ENCODE measurements around the gene ACAD9.
"Not testable (repeated sequence)": the region's sequence is repeated elsewhere in the genome, so short reads cannot be mapped to it uniquely, and the experiment has no call there.

GRCh38 chr3:128830762-128831161, 48.7 kb upstream of the ACAD9 start:
- TF ChIP-seq, protein P1, sequence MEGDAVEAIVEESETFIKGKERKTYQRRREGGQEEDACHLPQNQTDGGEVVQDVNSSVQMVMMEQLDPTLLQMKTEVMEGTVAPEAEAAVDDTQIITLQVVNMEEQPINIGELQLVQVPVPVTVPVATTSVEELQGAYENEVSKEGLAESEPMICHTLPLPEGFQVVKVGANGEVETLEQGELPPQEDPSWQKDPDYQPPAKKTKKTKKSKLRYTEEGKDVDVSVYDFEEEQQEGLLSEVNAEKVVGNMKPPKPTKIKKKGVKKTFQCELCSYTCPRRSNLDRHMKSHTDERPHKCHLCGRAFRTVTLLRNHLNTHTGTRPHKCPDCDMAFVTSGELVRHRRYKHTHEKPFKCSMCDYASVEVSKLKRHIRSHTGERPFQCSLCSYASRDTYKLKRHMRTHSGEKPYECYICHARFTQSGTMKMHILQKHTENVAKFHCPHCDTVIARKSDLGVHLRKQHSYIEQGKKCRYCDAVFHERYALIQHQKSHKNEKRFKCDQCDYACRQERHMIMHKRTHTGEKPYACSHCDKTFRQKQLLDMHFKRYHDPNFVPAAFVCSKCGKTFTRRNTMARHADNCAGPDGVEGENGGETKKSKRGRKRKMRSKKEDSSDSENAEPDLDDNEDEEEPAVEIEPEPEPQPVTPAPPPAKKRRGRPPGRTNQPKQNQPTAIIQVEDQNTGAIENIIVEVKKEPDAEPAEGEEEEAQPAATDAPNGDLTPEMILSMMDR (IDR thresholded peaks at IDR 0.05): not testable (repeated sequence)
- not testable (repeated sequence) for TF ChIP-seq POLR2A, POLR2AphosphoS5 (IDR thresholded peaks at IDR 0.05)
